ENCODE measurements around the gene GDPD5.

The GDPD5 gene

DNA sequence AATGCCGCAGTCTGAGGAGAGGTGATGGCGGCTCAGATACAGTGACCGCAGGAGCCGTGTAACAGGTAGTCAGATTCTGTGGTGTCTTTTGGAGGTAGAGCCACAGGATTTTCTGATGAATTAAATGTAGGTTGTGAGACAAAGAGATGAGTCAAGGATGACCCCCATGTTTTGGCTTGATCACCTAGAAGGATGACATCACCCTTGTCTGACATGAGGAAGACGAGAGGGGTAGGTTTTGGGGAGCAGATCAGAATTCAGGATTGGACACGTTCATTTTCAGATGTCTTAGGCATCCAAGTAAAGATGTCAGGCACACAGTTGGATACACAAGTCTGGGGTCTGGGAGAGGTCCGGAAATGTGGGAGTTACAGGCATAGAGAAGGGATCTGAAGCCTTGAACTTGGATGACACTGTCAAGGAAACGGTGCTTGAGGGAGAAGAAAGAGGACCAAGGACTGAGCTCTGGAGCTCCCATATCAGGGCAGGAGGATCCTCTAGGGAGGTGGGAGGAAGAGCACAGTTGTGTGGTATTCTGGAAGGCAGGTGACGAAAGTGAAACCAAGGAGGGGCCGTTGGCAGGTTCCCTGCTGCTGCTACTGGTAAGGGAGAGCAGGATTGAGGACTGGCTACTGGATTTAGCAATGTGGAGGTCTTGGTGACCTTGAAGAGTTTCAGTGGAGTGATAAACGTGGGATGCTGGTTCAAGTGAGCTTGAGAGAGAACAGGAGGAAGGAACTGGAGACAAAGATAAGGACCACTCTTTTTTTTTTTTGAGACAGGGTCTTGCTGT is 12.6 kb upstream of the GDPD5 start:
- no peak overlapping the region for H3K27ac ChIP-seq
- TF ChIP-seq, protein P1, sequence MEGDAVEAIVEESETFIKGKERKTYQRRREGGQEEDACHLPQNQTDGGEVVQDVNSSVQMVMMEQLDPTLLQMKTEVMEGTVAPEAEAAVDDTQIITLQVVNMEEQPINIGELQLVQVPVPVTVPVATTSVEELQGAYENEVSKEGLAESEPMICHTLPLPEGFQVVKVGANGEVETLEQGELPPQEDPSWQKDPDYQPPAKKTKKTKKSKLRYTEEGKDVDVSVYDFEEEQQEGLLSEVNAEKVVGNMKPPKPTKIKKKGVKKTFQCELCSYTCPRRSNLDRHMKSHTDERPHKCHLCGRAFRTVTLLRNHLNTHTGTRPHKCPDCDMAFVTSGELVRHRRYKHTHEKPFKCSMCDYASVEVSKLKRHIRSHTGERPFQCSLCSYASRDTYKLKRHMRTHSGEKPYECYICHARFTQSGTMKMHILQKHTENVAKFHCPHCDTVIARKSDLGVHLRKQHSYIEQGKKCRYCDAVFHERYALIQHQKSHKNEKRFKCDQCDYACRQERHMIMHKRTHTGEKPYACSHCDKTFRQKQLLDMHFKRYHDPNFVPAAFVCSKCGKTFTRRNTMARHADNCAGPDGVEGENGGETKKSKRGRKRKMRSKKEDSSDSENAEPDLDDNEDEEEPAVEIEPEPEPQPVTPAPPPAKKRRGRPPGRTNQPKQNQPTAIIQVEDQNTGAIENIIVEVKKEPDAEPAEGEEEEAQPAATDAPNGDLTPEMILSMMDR (conservative IDR thresholded peaks at IDR 0.05) = no peak

DNA sequence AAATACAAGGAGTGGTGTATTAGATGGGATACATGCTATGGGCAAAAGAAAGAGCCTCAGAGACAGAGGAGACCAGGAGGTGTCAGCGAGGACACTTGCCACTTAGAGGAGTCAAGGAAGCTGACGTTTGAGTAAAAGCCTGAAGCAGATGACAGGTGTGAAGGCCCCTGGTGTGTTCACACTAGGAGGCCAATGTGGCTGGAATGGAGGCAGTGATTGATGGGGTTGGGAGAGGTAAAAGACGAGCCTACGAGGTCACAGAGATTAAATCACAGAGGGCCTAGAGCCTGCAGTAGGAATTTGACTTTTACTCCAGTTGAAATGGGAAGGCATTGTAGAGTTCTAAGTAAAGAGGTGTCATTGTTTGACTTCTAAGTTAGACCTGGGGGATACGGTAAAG is 12.0 kb upstream of the GDPD5 start:
- TF ChIP-seq, protein P1 (conservative IDR thresholded peaks at IDR 0.05) = no peak
- H3K27ac ChIP-seq = no peak overlapping the region

DNA sequence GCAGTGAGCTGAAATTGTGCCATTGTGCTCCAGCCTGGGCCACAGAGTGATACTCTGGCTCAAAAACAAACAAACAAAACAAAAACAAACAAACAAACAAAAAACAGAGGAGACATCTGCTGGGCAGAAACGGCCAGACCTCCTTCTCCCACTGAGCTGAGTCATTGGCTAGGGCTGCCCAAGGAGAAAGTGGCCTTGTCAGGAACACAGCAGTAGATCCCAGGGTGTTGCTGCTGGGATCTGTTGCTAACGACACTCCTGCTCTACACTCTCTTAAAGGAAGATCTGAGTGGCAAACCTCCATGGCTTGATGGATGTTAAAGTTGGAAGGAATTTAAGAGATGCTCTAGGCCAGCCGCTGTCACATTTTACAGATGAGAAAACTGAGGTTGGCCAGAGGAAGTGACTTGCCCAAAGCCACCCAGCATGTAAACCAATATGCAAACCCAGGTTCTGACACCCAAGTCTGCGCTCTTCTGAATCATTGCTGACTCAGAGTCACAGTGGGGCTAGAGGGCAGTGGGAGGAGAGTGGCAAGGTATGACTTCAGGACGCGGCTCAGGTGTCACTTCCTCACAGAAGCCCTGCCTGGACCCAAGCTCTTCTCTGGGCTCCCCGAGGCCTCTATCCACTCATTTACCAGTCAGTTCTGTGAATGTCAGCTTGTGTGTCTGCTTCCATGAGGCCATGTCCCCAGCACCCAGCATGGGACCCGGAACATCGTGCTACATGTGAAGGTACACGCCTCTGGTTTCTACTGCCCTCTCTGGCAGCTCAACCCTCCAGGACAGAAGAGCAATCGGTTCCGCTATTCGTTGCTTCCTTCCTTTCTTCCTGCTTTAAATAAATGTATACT is 11.3 kb upstream of the GDPD5 start:
- H3K27ac ChIP-seq = no peak overlapping the region
- TF ChIP-seq, protein P1 (conservative IDR thresholded peaks at IDR 0.05) = no peak

DNA sequence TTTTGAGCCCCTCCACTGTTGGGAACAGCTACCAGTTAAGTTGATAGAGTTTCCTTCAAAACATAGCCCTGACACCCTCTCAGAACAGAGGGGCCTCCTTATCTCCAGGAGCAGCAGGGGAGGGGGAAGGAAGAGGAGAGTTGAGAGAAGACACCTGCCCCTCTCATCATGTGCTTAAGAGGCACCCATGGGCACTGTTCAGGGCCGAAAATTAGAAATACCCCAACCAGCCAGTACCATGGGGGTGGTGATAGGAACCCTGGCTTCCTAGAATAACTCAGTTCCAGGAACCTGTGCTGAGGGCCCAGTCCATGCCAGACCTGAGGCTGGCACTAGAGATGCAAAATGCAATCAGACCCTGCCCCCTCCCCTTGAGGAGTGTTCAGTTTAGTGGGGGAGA is 9.3 kb upstream of the GDPD5 start:
- TF ChIP-seq, protein P1 (conservative IDR thresholded peaks at IDR 0.05) = no peak
- no peak overlapping the region for H3K27ac ChIP-seq

DNA sequence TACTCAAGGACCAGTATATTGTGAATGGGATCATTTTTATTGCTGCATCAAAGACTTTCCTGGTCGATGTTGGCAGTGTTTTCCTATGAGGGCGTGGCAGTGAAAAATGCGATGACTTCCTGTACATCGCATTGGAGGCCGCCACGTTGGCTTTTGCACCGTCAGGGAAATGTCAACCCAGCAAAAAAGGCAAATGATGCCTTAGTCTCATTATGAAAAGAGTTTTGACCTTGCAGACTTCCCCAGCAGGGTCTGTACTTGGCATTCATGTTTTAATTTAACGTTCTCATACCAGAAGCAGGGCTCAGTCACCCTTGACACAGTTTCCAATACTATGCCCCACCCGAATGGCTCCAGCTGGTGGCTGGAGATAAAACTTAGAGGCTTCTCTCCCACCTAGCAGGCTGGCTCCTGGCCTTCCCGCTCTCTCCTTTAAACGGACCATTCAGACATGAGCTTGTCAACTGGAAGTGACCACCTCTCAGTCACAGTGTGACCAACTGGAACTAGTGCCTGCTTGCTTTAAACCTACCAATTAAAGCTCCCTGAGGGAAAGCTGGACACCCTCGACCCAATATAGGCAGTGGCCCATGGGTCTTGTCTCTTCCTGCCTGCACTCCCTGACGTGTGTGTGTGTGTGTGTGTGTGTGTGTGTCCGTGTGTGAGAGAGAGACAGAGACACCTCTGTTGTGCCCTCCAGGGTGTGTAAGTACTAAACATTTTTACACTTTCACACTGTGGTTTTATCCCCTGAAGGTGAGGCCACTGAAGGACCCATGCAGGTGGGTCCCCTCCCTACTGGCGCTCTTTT is 8.7 kb upstream of the GDPD5 start:
- no peak overlapping the region for H3K27ac ChIP-seq
- TF ChIP-seq, protein P1 (conservative IDR thresholded peaks at IDR 0.05) = no peak

DNA sequence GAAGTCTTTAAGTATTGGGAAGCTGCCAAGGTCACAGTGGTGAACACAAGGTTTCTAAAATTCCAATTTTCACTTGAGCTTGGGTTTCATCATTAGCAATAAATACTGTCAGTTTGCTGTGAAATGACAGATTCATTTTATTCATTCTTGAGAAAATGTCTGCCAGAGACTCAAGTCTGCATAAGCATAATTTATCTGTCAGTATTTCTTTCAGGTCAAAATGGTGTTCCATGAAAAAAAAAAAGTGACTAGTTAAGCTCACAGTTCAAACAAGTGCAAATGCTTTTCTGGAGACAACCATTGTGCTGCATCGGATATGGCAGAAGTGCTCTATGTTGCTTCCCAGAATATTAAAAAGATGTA is 8.1 kb upstream of the GDPD5 start:
- H3K27ac ChIP-seq = no peak overlapping the region
- TF ChIP-seq, protein P1 (conservative IDR thresholded peaks at IDR 0.05) = no peak

All from VCaP (cell line).